NCI-H2029 (cell line): ENCODE data around the gene PTPN2.
"Not testable (repeated sequence)": the region's sequence is repeated elsewhere in the genome, so short reads cannot be mapped to it uniquely, and the experiment has no call there.

Experiments
- DNase-seq: peaks from one replicate; lab custom pipeline; 2025; lab: John Stamatoyannopoulos, UW

PTPN2 gene

DNA sequence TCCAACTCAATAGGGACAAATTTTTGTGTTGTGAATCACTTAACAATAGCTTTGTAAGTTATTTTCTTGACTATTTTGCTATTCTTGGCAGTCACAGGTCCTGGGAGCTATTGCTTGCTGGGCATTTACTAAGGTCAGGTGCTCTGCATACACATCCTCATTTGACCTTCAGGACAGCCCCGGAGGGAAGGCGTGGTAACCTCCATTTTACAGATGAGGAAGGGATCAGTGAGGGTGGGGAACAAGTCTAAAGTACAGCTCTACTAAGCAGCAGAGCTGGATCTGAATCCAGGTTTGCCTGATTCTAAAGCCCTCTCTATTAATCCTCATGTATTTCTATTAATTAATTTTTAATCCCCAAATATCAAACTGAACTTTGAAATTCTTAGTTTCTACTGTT, 58.8 kb downstream of the PTPN2 start:
- DNase-seq = no peak

DNA sequence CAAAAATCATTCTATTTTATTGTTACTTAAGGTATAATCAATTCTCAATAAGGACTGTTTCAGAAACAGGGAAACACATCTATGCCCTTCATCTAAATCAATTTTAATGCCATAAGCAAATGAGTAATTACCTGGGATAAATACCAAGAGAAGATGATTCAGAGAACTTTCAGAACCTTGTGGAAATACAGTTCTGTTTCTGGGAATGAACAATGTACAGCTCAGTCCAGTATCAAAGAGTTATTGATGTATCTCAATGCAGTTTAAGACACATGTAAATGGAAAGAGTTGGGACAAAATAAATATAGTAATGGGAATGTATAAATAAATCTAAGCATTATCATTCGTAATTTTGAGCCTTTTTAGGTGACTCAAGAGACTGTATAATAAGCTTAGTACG, 60.1 kb downstream of the PTPN2 start:
- no peak for DNase-seq

DNA sequence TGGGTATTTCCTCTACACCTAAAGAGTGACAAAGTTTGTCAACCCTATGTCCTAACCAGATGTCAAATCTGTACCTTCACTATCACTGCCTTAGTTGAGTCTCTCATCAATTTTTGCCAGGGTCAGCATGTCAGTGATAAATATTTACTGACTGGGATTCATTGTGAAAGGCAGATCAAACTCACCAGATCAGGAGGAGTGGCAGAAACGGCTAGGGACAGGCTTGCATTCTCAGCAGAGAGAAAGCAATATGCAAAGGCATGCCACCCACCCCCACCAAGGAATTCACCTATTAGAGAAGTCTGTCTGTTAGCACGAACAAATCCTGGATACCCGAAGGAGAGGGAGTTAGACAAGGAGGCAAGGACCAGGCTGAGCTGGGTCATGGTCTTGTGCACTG, 62.6 kb downstream of the PTPN2 start:
- no peak for DNase-seq

DNA sequence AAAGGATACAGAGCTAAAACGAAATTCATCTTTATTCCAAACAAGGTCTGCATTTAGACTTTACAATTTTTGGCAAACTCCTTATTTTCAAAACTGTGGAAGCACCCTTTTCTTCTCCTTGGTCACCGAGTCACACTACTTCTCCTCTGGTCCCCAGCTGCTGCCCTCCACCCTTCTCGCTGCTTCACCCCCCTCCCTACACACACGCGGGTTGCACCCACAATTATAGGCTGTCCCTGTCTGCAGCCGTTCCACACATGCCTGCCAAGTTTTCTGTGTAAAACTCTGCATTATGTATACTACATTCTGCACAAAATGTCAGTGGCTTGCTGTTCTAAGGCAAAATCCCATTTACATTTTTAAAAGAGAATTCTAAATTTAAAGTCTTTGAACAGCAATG, 63.5 kb downstream of the PTPN2 start:
- no peak for DNase-seq

DNA sequence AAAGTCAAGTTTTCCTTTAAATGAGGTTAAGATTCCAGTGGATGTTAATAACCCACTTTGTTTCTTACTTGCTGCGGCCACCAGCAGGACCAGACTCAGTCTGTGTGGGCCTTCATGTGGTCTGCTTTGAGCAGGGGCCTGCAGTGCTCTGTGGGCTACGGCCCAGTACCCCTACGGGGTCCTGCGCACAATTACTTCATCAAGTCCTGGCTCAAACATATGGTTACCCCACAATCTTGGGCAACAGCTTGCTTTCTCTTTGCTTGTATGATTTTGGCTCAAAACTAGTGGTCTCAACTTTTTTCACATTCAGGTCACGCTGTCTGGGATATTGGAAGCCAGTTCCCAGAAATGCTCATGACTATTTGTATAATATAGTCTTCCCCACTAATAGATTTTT, 64.2 kb downstream of the PTPN2 start:
- no peak for DNase-seq

DNA sequence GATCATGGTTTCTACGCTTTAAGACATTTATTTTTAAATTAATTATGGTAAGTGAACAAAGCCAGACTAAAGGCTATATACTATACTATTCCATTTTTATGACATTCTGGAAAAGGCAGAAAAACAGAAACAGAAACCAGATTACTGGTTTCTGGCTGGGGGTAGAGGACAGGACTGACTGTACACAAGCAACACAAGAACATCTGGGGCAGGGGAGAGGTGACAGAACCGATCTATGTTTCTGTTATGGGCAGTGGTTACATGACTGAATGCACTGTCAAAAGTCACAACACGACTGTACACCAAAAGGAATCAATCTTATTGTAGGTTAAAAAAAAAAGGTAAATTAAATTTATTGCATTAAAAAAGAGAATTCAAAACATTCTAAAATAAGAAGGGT, 64.7 kb downstream of the PTPN2 start:
- DNase-seq = no peak

DNA sequence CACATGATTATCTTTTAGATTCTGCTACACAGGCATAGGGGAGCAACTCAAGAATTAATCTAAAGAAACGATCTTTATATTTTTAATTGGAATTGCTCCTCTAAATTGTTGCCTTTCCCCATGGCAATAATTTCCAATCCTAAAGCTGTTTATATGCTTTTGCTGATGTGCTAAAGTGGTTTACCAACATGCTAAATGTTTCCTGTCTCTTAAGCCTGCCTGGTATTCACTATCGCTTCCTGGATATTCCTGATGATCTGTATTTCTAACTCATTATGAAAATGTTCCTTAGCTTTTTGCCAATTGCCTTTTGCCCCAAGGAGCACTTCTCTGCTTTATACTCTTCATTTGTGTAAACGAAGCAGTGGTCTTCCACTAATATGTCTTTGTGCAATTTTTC, 65.8 kb downstream of the PTPN2 start:
- DNase-seq = no peak

DNA sequence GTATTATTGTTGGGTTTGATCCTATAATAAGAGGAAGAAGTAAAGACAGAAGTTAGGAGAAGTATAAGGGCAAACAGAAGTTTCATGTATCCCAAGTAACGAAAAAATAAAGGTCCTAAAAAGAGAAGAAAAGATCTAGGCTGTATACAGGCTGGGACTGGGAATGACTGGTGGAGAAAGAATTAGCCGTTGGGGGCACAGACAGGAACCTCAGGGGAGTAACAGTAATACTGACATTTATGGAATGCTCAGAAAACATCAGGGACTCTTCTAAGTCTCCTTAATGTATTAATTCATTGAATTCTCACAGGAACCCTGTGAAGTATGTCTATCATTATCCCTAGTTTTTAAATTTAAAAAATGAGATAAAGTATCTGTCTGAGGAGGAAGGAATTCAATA, 67.6 kb downstream of the PTPN2 start:
- no peak for DNase-seq

DNA sequence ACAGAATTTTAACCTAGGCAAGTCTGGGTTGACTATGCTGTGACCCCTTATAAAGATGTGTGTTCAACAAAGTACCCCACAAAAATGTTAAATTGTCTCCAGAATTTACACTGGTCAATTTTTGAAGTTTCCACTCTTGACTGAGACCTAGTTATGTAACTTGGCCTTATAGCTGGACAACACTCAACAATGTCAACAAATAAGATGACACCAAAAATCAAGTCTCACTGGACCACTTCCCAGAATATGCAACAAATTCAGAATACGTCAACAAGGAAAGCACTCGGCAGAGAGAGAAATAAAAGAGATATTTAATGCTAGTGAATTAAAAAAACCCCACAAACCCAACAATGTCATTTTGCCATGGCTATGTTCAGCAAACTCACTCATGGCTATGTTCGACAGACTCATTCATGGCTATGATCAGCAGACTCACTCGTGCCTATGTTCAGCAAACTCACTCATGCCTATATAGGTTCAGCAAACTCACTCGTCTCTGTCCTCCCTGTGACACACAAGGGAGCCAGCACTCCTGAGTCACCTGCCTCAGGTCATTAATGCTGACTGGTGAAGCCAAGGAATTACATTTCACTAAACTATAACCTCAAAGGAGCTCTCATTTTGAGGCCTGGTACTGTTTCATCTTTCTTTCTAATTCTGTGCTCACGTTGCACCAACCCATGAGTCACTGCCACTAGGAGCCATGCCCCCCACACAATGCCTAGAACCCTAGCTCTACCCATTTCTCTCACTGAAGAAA, 72.7 kb downstream of the PTPN2 start:
- no peak for DNase-seq

DNA sequence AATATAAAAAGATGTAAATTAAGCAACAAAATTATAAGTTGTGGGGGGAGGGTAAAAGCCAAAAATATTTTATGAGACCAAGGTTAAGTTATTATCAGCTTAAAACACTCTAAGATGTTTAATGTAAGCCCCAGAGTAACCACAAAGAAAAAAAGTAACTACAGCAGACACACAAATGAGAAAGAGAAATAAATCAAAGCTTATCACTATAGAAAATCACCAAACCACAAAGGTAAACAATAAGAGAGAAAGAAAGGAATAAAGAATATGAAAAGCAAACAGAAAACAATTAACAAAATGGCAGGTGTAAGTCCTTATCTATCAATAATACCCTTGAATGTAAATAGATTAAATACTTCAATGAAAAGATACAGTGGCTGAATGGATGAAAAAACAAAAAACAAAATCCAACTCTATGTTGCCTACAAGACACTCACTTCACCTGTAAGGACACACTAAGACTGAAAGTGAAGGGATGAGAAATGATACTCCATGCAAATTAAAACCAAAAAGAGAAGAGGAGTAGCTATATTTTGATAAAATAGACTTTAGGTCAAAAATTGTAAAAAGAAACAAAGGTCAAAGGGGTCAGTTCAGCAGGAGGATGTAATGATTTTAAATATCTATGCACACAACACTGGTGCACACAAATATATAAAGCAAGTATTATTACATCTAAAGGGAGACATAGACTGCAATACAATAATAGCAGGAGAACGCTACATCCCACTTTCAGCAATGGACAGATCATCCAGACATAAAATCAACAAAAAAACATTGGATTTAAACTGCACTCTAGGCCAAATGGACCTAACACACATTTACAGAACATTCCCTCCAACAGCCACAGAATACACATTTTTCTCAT, 80.7 kb downstream of the PTPN2 start:
- DNase-seq = no peak

DNA sequence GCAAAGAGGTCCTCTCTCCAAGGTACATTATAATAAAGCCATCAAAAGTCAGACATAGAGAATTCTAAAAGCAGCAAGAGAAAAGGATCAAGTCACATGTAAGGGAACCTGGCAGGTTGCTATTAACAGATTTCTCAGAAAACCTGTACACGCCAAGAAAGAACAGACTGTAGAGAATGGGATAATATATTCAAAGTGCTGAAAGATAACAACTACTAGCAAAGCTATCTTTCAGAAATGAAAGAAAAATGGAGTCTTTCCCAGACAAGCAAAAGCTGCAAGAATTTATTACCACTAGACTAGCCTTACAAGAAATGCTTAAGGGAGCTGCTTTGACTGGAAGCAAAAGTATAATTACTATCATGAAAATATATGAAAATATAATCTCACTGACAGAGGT, 81.5 kb downstream of the PTPN2 start:
- DNase-seq = no peak

DNA sequence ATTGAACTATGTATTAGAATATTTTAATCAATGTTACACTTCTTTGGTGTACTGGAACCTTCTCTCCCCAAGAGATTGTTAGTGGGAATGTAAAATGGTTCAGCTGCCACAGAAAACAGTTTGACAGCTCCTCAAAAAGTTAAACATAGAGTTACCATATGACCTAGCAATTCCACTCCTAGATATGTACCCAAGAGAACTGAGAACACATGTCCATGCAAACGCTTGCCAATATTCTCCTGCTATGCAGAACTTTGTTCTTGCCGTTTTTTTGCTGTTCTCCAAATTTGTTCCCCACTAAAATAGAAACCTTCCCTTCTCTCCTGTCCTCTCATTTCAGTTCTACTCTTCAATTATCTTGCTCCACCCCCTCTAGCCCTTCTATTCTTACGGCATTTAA, 87.6 kb downstream of the PTPN2 start:
- no peak for DNase-seq

DNA sequence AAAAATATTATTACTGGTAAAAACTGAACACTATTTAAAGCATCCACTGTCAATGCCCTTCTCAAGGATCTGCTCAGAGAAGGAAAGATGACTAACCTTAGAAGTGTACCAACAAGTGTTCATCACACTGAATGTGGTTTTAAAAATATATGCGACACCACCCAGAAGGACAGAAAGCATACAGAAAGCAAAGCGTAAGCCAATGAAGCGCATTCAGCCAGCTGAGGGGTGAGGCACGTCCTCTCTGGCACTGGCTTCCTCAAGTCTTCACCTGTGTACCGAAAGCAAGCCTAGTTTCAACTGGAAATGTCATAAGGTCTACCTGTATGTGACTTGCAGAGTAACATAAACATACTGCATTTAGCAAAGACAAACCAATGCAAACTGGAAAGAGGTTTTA, 92.4 kb downstream of the PTPN2 start:
- no peak for DNase-seq

DNA sequence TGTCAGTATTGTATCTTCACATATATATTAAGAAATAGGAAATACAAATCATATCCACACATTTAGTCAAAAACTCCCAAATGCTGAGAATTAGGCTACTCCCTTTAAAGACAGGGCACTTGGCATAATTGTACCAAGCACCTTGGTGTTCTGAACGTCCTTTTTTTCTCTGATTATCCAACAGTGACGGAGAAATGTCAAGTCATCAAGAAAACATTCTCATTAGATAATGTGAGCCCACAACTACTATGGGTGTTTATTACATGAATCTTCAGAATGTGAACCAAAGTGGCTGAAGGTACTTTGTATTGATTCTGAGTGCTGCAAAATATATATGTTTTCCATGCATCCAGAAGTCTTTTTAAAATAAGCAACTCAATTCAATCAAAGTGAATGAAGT, 97.4 kb downstream of the PTPN2 start:
- no peak for DNase-seq

DNA sequence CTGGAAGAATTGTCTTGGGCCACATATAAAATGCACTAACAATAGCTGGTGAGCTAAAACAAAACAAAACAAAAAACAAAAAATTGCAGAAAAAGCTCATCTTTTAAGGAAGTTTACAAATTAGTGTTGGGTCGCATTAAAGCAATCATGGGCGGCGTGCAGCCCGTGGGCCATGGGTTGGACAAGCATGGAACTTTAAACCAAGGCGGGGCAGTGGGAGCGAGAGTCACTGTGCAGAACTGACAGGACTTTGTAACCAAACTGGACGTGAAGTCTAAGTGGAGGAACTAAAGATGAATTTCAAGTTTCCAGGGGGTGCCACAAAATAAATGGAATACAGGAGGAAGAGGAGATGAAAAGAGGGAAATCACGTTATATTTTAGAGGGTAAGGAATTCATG, 100.5 kb downstream of the PTPN2 start:
- no peak for DNase-seq

DNA sequence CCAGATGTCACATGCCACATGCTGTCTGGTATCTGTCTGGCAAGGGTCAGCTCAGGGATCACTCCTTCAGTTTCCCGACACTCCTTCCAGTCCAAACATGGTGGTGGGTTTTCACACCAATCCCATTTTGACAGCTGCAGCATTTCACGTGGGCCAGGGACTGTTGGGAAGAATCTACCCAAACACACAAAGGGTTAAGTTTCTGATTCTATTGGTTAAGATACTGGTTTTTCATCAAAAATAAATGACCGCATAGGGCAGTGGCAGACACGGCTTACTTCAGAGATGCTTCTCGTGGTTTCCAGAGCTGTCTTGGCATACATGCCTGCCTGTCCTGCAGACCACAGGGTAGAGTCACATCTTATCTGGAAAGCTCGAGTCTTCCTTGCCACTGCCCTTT, 101.5 kb downstream of the PTPN2 start:
- DNase-seq = no peak

DNA sequence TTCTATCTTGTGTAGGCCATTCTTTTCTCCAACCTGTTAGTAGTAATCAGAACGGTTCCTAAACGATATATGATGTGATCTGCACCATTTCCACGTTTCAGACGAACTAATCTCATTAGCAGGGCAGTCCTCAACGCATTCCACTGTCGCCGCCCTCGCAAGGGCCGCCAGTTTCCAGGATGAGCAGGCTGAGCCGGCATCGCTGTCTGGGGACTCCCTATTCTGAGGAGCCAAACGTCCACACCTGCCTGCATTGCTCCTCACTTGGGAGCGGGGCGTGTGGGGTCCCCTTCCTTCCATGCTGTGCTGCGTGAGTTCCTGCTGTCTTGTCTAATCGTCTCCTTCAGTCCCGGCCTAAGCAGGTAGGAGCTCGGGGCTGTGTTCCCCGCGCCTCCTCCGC, 104.6 kb downstream of the PTPN2 start:
- DNase-seq = no peak

DNA sequence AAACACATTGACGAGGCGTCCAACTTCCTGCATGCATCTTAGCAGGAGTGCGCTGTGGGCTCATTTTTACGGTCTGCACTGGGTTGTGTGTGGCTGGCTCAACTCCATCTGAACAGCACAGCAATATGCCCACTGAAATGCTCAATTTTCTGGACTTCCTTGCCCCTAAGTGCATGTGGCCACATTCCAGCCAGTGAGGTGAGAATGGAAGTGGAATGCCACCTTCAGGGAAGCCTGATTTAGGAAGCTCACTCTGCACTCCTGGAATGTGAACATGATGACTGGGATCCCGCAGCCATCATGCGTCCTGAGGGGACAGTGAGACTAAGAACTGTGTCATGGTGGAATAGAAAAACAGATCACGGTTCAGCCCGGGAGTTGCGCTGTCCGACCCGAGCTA, 105.0 kb downstream of the PTPN2 start:
- no peak for DNase-seq

DNA sequence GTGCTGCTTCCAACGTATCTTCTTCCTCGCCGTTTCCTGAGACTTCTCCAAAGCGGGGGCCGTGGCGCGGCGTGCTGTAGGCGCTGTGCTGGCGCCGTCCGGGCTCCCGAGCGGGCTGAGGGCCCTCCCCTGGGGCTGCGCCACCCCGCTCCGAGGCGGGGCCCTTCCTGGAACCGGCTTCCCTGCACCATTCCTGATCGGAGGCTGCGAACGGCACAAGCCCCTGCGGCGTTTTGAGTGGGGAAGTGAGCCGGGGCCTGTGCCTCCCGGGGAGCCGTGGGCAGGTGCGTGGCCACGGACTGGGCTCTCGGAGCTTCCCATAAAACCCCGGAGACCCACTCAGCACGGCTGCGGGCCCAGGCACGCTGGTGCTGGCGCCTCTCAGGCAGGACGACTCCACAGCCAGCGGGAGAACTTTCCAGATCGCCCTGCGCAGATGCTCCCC, 106.5 kb downstream of the PTPN2 start:
- DNase-seq = no peak

DNA sequence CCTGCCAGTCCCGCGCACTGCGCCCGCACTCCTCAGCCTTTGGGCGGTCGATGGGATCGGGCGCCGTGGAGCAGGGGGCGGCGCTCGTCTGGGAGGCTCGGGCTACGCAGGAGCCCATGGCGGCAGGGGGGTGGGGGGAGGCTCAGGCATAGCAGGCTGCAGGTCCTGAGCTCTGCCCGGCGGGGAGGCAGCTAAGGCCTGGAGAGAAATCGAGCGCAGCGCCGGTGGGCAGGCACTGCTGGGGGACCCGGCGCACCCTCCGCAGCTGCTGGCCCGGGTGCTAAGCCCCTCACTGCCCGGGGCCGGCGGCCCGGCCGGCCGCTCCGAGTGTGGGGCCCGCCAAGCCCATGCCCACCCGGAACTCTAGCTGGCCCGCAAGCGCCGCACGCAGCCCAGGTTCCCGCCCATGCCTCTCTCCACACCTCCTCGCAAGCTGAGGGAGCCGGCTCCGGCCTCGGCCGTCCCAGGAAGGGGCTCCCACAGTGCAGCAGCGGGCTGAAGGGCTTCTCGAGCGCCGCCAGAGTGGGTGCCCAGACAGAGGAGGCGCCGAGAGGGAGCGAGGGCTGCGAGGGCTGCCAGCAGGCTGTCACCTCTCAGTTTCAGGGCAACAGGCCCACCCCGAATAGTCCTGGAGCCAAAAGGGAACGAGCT, 107.1 kb downstream of the PTPN2 start:
- DNase-seq = no peak

DNA sequence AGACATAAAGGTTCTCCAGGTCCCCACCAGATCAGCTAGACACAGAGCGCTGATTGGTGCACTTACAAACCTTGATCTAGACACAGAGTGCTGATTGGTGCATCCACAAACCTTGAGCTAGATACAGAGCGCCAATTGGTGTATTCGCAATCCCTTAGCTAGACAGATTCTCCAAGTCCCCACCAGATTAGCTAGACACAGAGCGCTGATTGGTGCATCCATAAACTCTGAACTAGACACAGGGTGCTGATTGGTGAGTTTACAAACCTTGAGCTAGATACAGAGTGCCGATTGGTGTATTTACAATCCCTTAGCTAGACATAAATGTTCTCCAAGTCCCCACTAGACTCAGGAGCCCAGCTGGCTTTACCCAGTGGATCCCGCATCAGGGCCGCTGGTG, 107.6 kb downstream of the PTPN2 start:
- not testable (repeated sequence) for DNase-seq

DNA sequence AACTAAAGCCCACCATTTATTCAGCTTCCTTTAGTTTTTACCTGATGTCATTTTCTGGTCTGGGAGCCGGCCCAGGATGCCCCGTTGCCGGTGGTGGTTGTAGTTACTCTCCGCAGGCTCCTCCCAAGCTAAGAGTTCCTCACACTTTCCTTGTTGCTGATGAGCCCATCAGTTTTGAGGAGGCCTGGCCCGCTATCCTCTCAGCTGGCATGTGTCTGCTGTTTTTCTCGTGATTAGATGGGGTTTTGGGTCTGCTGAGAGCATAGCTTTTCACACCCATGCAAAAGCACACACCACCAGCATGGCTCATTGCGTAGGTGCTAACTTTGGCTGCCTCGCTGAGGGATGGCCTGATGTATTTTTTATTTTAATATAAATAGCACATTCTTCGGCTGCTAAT, 109.1 kb downstream of the PTPN2 start:
- DNase-seq = no peak

DNA sequence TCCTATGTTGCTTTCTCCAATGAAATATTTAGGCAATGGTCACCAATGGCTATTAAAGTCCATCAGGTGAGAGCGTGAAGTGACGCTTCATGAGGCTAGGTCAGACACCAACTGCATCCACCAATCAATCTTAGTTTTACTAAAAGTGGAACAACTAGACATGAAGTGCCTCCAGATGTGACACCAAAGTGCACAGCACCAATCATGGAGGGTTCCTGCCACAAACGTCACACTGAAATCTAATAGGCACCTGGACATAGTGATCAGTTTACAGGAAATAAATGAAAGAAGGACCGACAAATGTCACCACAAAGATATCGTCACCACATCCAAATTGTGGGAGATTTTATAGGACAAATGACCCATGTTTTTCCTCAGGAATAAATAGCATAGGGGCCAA, 110.7 kb downstream of the PTPN2 start:
- no peak for DNase-seq
